ENCODE data around the gene CDK9. TPM values are rescaled to one million over a fixed set of nuclear protein-coding genes. Genes with fewer than 3 reads are reported as not detected.

CDK9 gene
- polyA plus RNA-seq, 1 donor (not counting 4 experiments of a cell fraction or from before 2014, with no cell fraction given): 47.8 TPM

GRCh38 chr9:127822108-127822507 is 36.3 kb downstream of the CDK9 start:
- H3K27me3 ChIP-seq (ENCODE audit: control insufficient read depth, extremely low read depth, insufficient read depth, low read length): peaks cover 11% of the 10 kb centered on the region
- no peak overlapping the region for H3K4me2 ChIP-seq (ENCODE audit: control insufficient read depth, extremely low read depth, insufficient read depth, low read depth, low read length)
- FAIRE-seq (no peak), DNase-seq (ENCODE audit: low read depth, low spot score) (no peak)
- no peak overlapping the region for H3K9ac ChIP-seq (ENCODE audit: control insufficient read depth, extremely low read depth, insufficient read depth, low read length)
- no peak overlapping the region for H2AFZ ChIP-seq (ENCODE audit: control insufficient read depth, low read length)
- H3K4me1 ChIP-seq (ENCODE audit: control insufficient read depth, extremely low read depth, insufficient read depth, low read length): no peaks in the 10 kb centered on the region
- no peak overlapping the region for H3K27ac ChIP-seq (ENCODE audit: control insufficient read depth, insufficient read depth, low read length)
- H4K20me1 ChIP-seq (ENCODE audit: control insufficient read depth, extremely low read depth, insufficient read depth, low read length): no peaks in the 10 kb centered on the region
- no peak overlapping the region for H3K4me3 ChIP-seq (ENCODE audit: control insufficient read depth in 2 of 3, extremely low read depth in 1 of 3, insufficient read depth in 2 of 3, low read depth in 1 of 3, low read length in 3 of 3)
- no peaks in the 10 kb centered on the region for H3K79me2 ChIP-seq (ENCODE audit: control insufficient read depth, insufficient read depth, low read length)
- TF ChIP-seq EZH2 (IDR thresholded peaks at IDR 0.05; ENCODE audit: low read length): no peak
- dilution Hi-C loops (cut with MboI; ENCODE audit: extremely low pct_ligation_motif_present, low sequenced_read_pairs): no loop called here
- H3K9me3 ChIP-seq (ENCODE audit: control insufficient read depth, low read depth, low read length): no peaks in the 10 kb centered on the region
- H3K9me1 ChIP-seq (ENCODE audit: control insufficient read depth, extremely low read depth, insufficient read depth, low read length): no peaks in the 10 kb centered on the region
- H3K36me3 ChIP-seq (ENCODE audit: control insufficient read depth in 2 of 2, extremely low read depth in 1 of 2, insufficient read depth in 2 of 2, low read length in 2 of 2): peaks cover 0 to 5% of the 10 kb centered on the region in 2 experiments

- dilution Hi-C loops (cut with MboI; ENCODE audit: extremely low pct_ligation_motif_present, low sequenced_read_pairs): no loop called here
- Histone ChIP-seq H4K20me1 (ENCODE audit: control insufficient read depth, extremely low read depth, insufficient read depth, low read length) (no peaks in the 10 kb centered on the region), H3K9me1 (ENCODE audit: control insufficient read depth, extremely low read depth, insufficient read depth, low read length) (no peaks in the 10 kb centered on the region), H3K36me3 (ENCODE audit: control insufficient read depth in 2 of 2, extremely low read depth in 1 of 2, insufficient read depth in 2 of 2, low read length in 2 of 2) (no peaks in the 10 kb centered on the region), H3K9ac (ENCODE audit: control insufficient read depth, extremely low read depth, insufficient read depth, low read length) (no peak overlapping the region), H3K4me3 (ENCODE audit: control insufficient read depth in 2 of 3, extremely low read depth in 1 of 3, insufficient read depth in 2 of 3, low read depth in 1 of 3, low read length in 3 of 3) (no peak overlapping the region), H3K27me3 (ENCODE audit: control insufficient read depth, extremely low read depth, insufficient read depth, low read length) (peaks cover 11% of the 10 kb centered on the region), H3K79me2 (ENCODE audit: control insufficient read depth, insufficient read depth, low read length) (no peaks in the 10 kb centered on the region), H3K9me3 (ENCODE audit: control insufficient read depth, low read depth, low read length) (no peaks in the 10 kb centered on the region), H3K4me1 (ENCODE audit: control insufficient read depth, extremely low read depth, insufficient read depth, low read length) (peaks cover 3% of the 10 kb centered on the region), H3K4me2 (ENCODE audit: control insufficient read depth, extremely low read depth, insufficient read depth, low read depth, low read length) (peak overlapping the region; percentile 32), H2AFZ (ENCODE audit: control insufficient read depth, low read length) (no peak overlapping the region), H3K27ac (ENCODE audit: control insufficient read depth, insufficient read depth, low read length) (no peak overlapping the region)
- TF ChIP-seq, protein P1, sequence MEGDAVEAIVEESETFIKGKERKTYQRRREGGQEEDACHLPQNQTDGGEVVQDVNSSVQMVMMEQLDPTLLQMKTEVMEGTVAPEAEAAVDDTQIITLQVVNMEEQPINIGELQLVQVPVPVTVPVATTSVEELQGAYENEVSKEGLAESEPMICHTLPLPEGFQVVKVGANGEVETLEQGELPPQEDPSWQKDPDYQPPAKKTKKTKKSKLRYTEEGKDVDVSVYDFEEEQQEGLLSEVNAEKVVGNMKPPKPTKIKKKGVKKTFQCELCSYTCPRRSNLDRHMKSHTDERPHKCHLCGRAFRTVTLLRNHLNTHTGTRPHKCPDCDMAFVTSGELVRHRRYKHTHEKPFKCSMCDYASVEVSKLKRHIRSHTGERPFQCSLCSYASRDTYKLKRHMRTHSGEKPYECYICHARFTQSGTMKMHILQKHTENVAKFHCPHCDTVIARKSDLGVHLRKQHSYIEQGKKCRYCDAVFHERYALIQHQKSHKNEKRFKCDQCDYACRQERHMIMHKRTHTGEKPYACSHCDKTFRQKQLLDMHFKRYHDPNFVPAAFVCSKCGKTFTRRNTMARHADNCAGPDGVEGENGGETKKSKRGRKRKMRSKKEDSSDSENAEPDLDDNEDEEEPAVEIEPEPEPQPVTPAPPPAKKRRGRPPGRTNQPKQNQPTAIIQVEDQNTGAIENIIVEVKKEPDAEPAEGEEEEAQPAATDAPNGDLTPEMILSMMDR (optimal IDR thresholded peaks at IDR 0.05 in 1 of 3, IDR thresholded peaks at IDR 0.05 in 1 of 3, conservative IDR thresholded peaks at IDR 0.05 in 1 of 3; ENCODE audit: extremely low read depth in 1 of 3, insufficient read depth in 2 of 3, low read length in 3 of 3): peak; percentile 21 to 75 (median 63)
- TF ChIP-seq EZH2 (IDR thresholded peaks at IDR 0.05; ENCODE audit: low read length): no peak
- DNase-seq (ENCODE audit: low read depth, low spot score) (no peak), FAIRE-seq (no peak)
Observed at GRCh38 chr9:127825319-127826051, 39.7 kb downstream of the CDK9 start.
